ENCODE results near the gene ADD2.

The ADD2 gene

GRCh38 chr2:70735071-70735470, 32.9 kb downstream of the ADD2 start:
- Histone ChIP-seq H2AFZ (ENCODE audit: low read length) (no peak overlapping the region), H4K8ac (ENCODE audit: low read depth, low read length) (no peak overlapping the region), H2BK15ac (ENCODE audit: low read length) (no peak overlapping the region), H3K18ac (ENCODE audit: low read length) (no peak overlapping the region), H2BK12ac (ENCODE audit: low read length) (no peak overlapping the region), H3K23ac (ENCODE audit: low read depth, low read length, poor library complexity) (no peak overlapping the region), H3K36me3 (replicated peaks in 1 of 2; ENCODE audit: control insufficient read depth in 2 of 2, insufficient read depth in 2 of 2, low read length in 2 of 2) (no peaks in the 10 kb centered on the region), H3K4me2 (ENCODE audit: insufficient read depth, low read length, poor library complexity, severe bottlenecking) (no peak overlapping the region), H3K9ac (ENCODE audit: low read depth, low read length, poor library complexity) (no peak overlapping the region), H3K14ac (ENCODE audit: low read length) (no peak overlapping the region), H2BK120ac (ENCODE audit: low read depth, low read length) (no peak overlapping the region), H3K9me3 (replicated peaks in 1 of 2; ENCODE audit: control insufficient read depth in 2 of 2, insufficient read depth in 1 of 2, low read depth in 1 of 2, low read length in 2 of 2) (peaks cover 0 to 3% of the 10 kb centered on the region in 2 donors), H3K4me3 (ENCODE audit: low read length in 2 of 2) (no peak overlapping the region), H2AK5ac (ENCODE audit: low read depth, low read length) (no peak overlapping the region), H3K27me3 (ENCODE audit: control insufficient read depth in 3 of 3, insufficient read depth in 3 of 3, low read depth in 1 of 3, low read length in 3 of 3) (no peaks in the 10 kb centered on the region), H3K4me1 (ENCODE audit: control insufficient read depth in 2 of 2, insufficient read depth in 1 of 2, low read depth in 1 of 2, low read length in 2 of 2) (peaks cover 26 to 42% of the 10 kb centered on the region in 2 donors), H2BK5ac (ENCODE audit: low read length) (no peak overlapping the region), H3K79me1 (ENCODE audit: low read depth, low read length) (no peaks in the 10 kb centered on the region), H3K27ac (replicated peaks; ENCODE audit: low read length) (no peak overlapping the region), H4K91ac (ENCODE audit: low read depth, low read length, poor library complexity) (no peak overlapping the region), H3K4ac (ENCODE audit: low read length) (no peak overlapping the region)
- no peak for DNase-seq (ENCODE audit: low spot score)
- no CpG with 5 or more reads among the region's 2 CpGs for WGBS, 2 donors (ENCODE audit: extremely low coverage in 2 of 2, insufficient read length in 2 of 2, insufficient replicate concordance in 1 of 2)

- no peak for DNase-seq (ENCODE audit: low spot score)
- H2BK120ac ChIP-seq (ENCODE audit: low read depth, low read length) = no peak overlapping the region
- no CpG with 5 or more reads among the region's 7 CpGs for WGBS, 2 donors (ENCODE audit: extremely low coverage in 2 of 2, insufficient read length in 2 of 2, insufficient replicate concordance in 1 of 2)
- no peak overlapping the region for H4K8ac ChIP-seq (ENCODE audit: low read depth, low read length)
- no peak overlapping the region for H3K14ac ChIP-seq (ENCODE audit: low read length)
- no peak overlapping the region for H2BK5ac ChIP-seq (ENCODE audit: low read length)
- no peak overlapping the region for H3K27ac ChIP-seq (replicated peaks; ENCODE audit: low read length)
- no peak overlapping the region for H3K4me3 ChIP-seq (ENCODE audit: low read length in 2 of 2)
- no peaks in the 10 kb centered on the region for H3K36me3 ChIP-seq (replicated peaks in 1 of 2; ENCODE audit: control insufficient read depth in 2 of 2, insufficient read depth in 2 of 2, low read length in 2 of 2)
- H2AK5ac ChIP-seq (ENCODE audit: low read depth, low read length) = no peak overlapping the region
- no peaks in the 10 kb centered on the region for H3K79me1 ChIP-seq (ENCODE audit: low read depth, low read length)
- H4K91ac ChIP-seq (ENCODE audit: low read depth, low read length, poor library complexity) = no peak overlapping the region
- no peak overlapping the region for H3K4ac ChIP-seq (ENCODE audit: low read length)
- H3K9ac ChIP-seq (ENCODE audit: low read depth, low read length, poor library complexity) = no peak overlapping the region
- no peaks in the 10 kb centered on the region for H3K9me3 ChIP-seq (replicated peaks in 1 of 2; ENCODE audit: control insufficient read depth in 2 of 2, insufficient read depth in 1 of 2, low read depth in 1 of 2, low read length in 2 of 2)
- no peak overlapping the region for H2AFZ ChIP-seq (ENCODE audit: low read length)
- H2BK12ac ChIP-seq (ENCODE audit: low read length) = no peak overlapping the region
- no peak overlapping the region for H3K18ac ChIP-seq (ENCODE audit: low read length)
- H3K4me2 ChIP-seq (ENCODE audit: insufficient read depth, low read length, poor library complexity, severe bottlenecking) = no peak overlapping the region
- peaks cover 26 to 46% of the 10 kb centered on the region in 2 donors for H3K4me1 ChIP-seq (ENCODE audit: control insufficient read depth in 2 of 2, insufficient read depth in 1 of 2, low read depth in 1 of 2, low read length in 2 of 2)
- no peak overlapping the region for H2BK15ac ChIP-seq (ENCODE audit: low read length)
- no peak overlapping the region for H3K23ac ChIP-seq (ENCODE audit: low read depth, low read length, poor library complexity)
- H3K27me3 ChIP-seq (ENCODE audit: control insufficient read depth in 3 of 3, insufficient read depth in 3 of 3, low read depth in 1 of 3, low read length in 3 of 3) = no peaks in the 10 kb centered on the region
These were observed 34.3 kb downstream of the ADD2 start for GRCh38 chr2:70733646-70734180.

GRCh38 chr2:70732766-70733645, 35.0 kb downstream of the ADD2 start:
- no CpG with 5 or more reads among the region's 6 CpGs for WGBS, 2 donors (ENCODE audit: extremely low coverage in 2 of 2, insufficient read length in 2 of 2, insufficient replicate concordance in 1 of 2)
- no peak overlapping the region for H2BK15ac ChIP-seq (ENCODE audit: low read length)
- no peak overlapping the region for H4K91ac ChIP-seq (ENCODE audit: low read depth, low read length, poor library complexity)
- H3K36me3 ChIP-seq (replicated peaks in 1 of 2; ENCODE audit: control insufficient read depth in 2 of 2, insufficient read depth in 2 of 2, low read length in 2 of 2) = no peaks in the 10 kb centered on the region
- H3K79me1 ChIP-seq (ENCODE audit: low read depth, low read length) = no peaks in the 10 kb centered on the region
- H3K14ac ChIP-seq (ENCODE audit: low read length) = no peak overlapping the region
- no peak overlapping the region for H2BK5ac ChIP-seq (ENCODE audit: low read length)
- no peak overlapping the region for H3K18ac ChIP-seq (ENCODE audit: low read length)
- no peak overlapping the region for H3K4me2 ChIP-seq (ENCODE audit: insufficient read depth, low read length, poor library complexity, severe bottlenecking)
- H2AFZ ChIP-seq (ENCODE audit: low read length) = no peak overlapping the region
- no peak overlapping the region for H3K9ac ChIP-seq (ENCODE audit: low read depth, low read length, poor library complexity)
- no peaks in the 10 kb centered on the region for H3K9me3 ChIP-seq (replicated peaks in 1 of 2; ENCODE audit: control insufficient read depth in 2 of 2, insufficient read depth in 1 of 2, low read depth in 1 of 2, low read length in 2 of 2)
- DNase-seq (ENCODE audit: low spot score) = no peak
- no peaks in the 10 kb centered on the region for H3K27me3 ChIP-seq (ENCODE audit: control insufficient read depth in 3 of 3, insufficient read depth in 3 of 3, low read depth in 1 of 3, low read length in 3 of 3)
- H3K4me3 ChIP-seq (ENCODE audit: low read length in 2 of 2) = no peak overlapping the region
- no peak overlapping the region for H2BK12ac ChIP-seq (ENCODE audit: low read length)
- H4K8ac ChIP-seq (ENCODE audit: low read depth, low read length) = no peak overlapping the region
- H2AK5ac ChIP-seq (ENCODE audit: low read depth, low read length) = no peak overlapping the region
- H3K23ac ChIP-seq (ENCODE audit: low read depth, low read length, poor library complexity) = no peak overlapping the region
- peaks cover 24 to 46% of the 10 kb centered on the region in 2 donors for H3K4me1 ChIP-seq (ENCODE audit: control insufficient read depth in 2 of 2, insufficient read depth in 1 of 2, low read depth in 1 of 2, low read length in 2 of 2)
- no peak overlapping the region for H2BK120ac ChIP-seq (ENCODE audit: low read depth, low read length)
- no peak overlapping the region for H3K27ac ChIP-seq (replicated peaks; ENCODE audit: low read length)
- no peak overlapping the region for H3K4ac ChIP-seq (ENCODE audit: low read length)

DNA sequence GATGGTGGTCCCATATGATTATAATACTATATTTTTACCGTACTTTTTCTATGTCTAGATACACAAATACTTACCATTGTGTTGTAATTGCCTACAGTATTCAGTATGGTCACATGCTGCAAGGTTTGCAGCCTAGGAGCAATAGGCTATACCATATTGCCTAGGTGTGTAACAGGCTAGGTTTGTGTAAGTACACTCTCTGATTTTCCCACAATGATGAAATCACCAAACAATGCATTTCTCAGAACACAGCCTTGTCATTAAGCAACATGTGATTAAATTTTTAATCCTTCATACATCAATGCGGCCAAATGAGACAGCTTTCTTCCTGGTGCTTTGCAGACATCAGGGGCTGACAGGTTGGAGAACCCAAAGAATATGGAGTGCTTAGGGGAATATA, 37.3 kb downstream of the ADD2 start:
- Histone ChIP-seq H4K91ac (ENCODE audit: low read depth, low read length, poor library complexity) (no peak overlapping the region), H2BK120ac (ENCODE audit: low read depth, low read length) (no peak overlapping the region), H2AFZ (ENCODE audit: low read length) (no peak overlapping the region), H3K4me1 (ENCODE audit: control insufficient read depth in 2 of 2, insufficient read depth in 1 of 2, low read depth in 1 of 2, low read length in 2 of 2) (peaks cover 31 to 50% of the 10 kb centered on the region in 2 donors), H3K18ac (ENCODE audit: low read length) (no peak overlapping the region), H3K79me1 (ENCODE audit: low read depth, low read length) (no peaks in the 10 kb centered on the region), H2BK12ac (ENCODE audit: low read length) (no peak overlapping the region), H3K27ac (replicated peaks; ENCODE audit: low read length) (no peak overlapping the region), H3K9ac (ENCODE audit: low read depth, low read length, poor library complexity) (no peak overlapping the region), H3K4me3 (ENCODE audit: low read length in 2 of 2) (no peak overlapping the region), H3K27me3 (ENCODE audit: control insufficient read depth in 3 of 3, insufficient read depth in 3 of 3, low read depth in 1 of 3, low read length in 3 of 3) (no peaks in the 10 kb centered on the region), H2BK5ac (ENCODE audit: low read length) (no peak overlapping the region), H2BK15ac (ENCODE audit: low read length) (no peak overlapping the region), H3K14ac (ENCODE audit: low read length) (no peak overlapping the region), H3K36me3 (replicated peaks in 1 of 2; ENCODE audit: control insufficient read depth in 2 of 2, insufficient read depth in 2 of 2, low read length in 2 of 2) (no peaks in the 10 kb centered on the region), H2AK5ac (ENCODE audit: low read depth, low read length) (no peak overlapping the region), H3K9me3 (replicated peaks in 1 of 2; ENCODE audit: control insufficient read depth in 2 of 2, insufficient read depth in 1 of 2, low read depth in 1 of 2, low read length in 2 of 2) (peaks cover 0 to under 1% of the 10 kb centered on the region in 2 donors), H3K23ac (ENCODE audit: low read depth, low read length, poor library complexity) (no peak overlapping the region), H3K4me2 (ENCODE audit: insufficient read depth, low read length, poor library complexity, severe bottlenecking) (no peak overlapping the region), H3K4ac (ENCODE audit: low read length) (no peak overlapping the region), H4K8ac (ENCODE audit: low read depth, low read length) (no peak overlapping the region)
- no peak for DNase-seq (ENCODE audit: low spot score)
- no CpG with 5 or more reads among the region's 2 CpGs for WGBS, 2 donors (ENCODE audit: extremely low coverage in 2 of 2, insufficient read length in 2 of 2, insufficient replicate concordance in 1 of 2)

Data from neuronal stem cell (in vitro differentiated cells).